DMS53 treated with DMSO at 0.1 percent for 48 hours (cell line): ENCODE data around the gene CHKB.
"Not testable (repeated sequence)": the region's sequence is repeated elsewhere in the genome, so short reads cannot be mapped to it uniquely, and the experiment has no call there.

ENCODE experiments used
- DNase-seq: peaks from one replicate; lab custom pipeline; 2025; ENCODE audit not compliant: unreplicated experiment; lab: John Stamatoyannopoulos, UW

Gene CHKB

DNA sequence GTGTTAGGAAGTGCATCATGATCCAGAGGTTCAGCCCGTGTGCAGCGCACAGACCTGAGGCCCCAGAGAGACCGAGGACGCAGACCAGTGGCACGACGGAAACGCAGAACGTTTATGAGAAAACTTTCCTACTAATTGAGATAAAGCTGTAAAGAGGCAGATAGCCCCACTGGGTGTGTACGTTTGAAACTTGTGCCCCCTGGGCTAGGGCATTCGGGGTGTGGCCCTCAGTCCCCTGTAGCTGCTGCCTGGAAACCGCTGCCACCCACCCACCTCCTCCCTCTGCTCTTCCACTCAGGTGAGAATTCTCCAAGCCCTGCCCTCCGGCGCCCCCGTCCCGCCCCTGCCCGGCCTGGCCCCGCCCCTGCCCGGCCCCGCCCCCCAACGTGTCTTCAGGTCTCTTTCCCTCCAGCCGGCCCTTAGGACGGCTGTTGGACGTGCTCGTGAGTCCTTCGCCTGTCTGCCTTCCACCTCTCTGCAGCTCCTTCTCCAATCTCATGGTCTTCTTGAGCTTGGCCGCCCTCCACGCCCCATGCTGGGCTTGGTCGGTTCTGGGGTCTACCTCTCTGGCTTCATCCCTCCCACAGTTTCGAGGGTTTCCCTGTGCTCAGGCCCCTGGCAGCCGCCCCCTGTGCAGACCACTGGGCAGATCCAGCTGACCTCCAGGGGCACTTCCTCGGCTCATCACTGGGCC, 30.0 kb upstream of the CHKB start:
- no peak for DNase-seq

DNA sequence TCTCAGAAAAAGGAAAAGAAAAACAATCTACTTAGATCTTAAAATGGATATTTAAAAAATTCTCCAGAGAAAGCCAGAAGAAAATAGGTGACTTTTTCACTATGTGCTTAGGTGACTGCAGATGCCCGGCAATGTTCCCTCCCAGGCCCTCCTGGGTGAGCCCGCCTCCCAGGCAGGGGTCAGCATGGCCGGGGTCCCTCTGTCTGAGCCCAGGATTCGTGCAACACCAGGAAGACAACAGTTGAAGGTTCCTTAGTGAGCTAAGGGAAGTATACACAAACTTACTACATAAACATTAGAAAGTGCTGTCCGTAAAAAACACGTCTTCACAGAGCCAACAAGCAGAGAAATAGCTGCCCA, 29.5 kb upstream of the CHKB start:
- DNase-seq = no peak

- DNase-seq = no peak
These were observed 28.9 kb upstream of the CHKB start for GRCh38 chr22:50611341-50612060.

GRCh38 chr22:50610581-50610980, 27.9 kb upstream of the CHKB start:
- no peak for DNase-seq

DNA sequence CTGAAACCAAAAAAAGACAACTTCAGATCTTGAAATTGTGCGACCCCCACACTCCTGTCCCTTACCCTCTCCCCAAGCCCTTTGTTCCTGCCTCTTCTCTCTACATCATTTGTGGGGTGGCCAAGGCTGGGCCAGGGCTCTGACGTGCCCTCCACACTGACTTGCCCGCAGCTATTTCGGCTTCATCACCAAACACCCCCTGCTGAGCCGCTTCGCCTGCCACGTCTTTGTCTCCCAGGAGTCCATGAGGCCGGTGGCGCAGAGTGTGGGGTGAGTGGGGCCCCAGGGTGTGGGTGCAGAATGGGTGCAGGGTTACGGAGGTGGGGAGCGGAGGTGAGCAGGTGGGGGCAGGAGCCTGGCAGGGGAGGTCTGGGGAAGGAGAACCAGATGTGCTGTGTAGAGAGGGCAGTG, 27.4 kb upstream of the CHKB start:
- DNase-seq = no peak

GRCh38 chr22:50609599-50609998, 26.9 kb upstream of the CHKB start:
- no peak for DNase-seq

DNA sequence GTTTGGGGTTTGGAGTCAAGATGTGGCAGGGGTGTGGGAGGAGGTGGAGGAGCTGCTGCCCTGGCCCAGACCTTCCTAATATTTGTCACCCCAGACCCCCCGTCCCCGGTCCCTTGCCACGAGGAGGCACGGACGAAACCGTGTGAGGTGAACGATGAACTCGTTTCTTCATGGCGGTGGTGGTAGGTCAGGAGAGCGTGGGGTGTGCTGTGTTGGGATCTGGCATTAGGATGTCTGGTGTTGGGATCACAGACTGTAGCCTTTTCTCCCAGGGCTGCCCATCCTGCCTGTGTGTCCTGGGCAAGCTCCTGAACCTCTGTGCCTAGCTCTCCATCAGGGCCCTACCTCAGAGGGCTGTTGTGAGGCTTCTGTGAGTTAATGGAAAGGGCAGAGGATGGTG, 26.3 kb upstream of the CHKB start:
- DNase-seq = no peak

DNA sequence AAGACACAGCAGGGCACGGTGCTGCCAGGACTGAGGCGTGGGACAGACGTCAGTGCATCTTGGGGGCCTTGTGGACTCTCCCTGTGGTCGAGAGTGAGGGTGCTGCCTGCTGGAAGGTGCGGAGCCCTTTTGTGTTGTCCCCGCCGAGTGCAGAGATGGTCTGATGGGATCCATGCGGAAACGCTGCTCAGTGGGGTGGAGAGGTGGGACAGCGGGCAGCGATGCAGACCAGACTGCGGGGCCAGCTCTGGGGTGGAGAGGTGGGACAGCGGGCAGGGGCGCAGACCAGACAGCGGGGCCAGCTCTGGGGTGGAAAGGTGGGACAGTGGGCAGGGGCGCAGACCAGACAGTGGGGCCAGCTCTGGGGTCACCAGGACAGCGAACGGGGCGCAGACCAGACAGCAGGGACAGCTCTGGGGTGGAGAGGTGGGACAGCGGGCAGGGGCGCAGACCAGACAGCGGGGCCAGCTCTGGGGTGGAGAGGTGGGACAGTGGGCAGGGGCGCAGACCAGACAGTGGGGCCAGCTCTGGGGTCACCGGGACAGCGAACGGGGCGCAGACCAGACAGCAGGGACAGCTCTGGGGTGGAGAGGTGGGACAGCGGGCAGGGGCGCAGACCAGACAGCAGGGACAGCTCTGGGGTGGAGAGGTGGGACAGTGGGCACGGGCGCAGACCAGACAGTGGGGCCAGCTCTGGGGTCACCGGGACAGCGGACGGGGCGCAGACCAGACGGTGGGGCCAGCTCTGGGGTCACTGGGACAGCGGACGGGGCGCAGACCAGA, 25.6 kb upstream of the CHKB start:
- not testable (repeated sequence) for DNase-seq

GRCh38 chr22:50607659-50608020, 25.0 kb upstream of the CHKB start:
- no peak for DNase-seq

- DNase-seq = no peak
These were observed 24.5 kb upstream of the CHKB start for GRCh38 chr22:50606946-50607658.

DNA sequence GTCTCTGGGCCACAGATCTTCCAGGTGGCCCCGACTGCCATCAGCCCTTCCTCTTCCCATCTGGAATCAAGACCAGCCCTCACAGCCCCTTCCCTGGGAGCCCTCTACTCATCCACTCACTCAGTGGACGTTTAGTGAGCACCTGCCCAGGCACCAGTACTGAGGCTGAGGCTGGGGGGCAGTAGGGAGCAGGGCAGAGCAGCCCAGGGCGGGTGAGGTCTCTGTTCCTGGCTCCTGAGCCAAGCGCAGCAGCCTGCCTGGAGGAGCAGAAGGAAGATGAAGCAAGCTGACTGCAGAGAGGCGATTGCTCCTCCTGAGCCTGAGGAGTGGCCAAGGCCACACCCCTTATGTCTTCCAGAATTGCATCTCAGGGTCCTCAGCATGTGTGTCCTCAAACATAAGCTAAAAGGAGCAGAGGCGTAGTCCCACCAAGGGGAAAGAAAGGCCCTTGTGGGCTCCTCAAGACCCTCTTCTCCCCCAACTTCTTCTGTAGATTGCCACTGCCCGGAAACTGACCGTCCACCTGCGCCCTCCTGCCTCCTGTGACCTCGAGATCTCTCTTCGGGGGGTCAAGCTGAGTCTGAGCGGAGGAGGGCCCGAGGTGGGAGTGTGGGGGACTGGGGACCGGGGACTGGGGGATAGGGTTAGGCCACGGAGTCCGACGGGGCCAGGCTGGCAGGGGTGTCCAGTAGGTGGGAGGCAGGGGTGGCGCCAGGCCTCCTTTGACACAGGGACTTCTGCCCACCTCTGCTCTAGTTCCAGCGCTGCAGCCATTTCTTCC, 23.7 kb upstream of the CHKB start:
- no peak for DNase-seq

- DNase-seq = no peak
These were observed 23.0 kb upstream of the CHKB start for GRCh38 chr22:50605613-50606074.

DNA sequence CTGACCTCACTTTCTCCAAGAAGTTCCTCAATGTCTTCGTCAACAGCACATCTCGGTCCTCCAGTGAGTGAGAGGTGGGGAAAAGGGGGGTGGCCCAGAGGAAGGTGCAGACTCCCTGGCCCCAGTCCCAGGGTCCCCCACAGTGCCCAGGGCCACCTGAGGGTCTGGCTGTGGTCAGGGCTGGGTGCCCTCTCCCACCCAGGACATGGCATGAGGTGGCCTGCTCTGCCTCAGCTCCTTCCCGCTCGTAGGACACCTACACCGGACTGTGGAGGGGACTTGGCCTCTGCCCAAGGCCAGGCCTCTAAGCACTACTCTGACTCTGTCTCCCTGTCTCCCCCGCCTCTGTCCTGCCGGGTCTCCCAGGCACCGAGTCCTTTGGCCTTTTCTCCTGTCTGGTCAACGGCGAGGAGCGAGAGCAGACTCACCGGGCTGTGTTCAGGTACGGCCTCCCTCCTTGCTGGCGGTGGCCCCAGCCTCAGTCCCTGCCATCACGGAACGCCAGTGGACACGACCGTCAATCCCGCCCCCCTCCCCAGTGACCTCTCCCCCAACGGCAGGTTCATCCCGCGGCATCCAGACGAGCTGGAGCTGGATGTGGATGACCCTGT, 22.5 kb upstream of the CHKB start:
- no peak for DNase-seq

- no peak for DNase-seq
These were observed 21.8 kb upstream of the CHKB start for GRCh38 chr22:50604256-50605001.

- DNase-seq = no peak
These were observed 21.0 kb upstream of the CHKB start for GRCh38 chr22:50603511-50604255.

GRCh38 chr22:50602338-50602700, 19.7 kb upstream of the CHKB start:
- no peak for DNase-seq

DNA sequence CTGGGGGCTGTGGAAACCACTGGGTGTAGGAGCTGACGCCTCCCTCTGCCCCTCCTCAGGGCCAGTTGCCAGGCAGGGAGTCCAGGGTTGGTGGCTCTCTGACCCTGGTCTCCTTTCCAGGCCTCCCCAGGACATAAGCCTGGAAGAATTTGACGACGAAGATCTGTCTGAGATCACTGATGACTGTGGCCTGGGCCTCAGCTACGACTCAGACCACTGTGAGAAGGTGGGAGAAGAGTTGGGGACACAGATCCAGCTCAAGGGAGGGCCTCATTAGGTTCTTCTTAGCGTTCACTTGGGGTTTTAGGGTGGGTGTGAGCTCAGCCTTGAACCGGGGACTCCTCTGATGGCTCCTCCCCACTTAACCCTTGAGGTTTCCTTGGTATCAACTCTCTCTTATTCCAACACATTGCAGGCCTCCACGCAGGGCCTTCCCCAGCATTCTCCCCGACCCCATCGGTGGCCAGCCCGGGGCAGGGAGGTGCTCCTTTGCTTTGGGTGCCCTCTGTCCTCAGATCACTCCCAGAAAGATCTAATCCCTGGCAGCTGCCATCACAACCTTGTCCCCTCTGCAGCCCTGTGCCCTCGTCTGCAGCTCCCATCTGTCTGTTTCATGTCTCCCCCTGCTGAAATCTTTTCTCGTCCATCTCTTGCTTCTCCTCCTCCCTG, 19.2 kb upstream of the CHKB start:
- DNase-seq = no peak

DNA sequence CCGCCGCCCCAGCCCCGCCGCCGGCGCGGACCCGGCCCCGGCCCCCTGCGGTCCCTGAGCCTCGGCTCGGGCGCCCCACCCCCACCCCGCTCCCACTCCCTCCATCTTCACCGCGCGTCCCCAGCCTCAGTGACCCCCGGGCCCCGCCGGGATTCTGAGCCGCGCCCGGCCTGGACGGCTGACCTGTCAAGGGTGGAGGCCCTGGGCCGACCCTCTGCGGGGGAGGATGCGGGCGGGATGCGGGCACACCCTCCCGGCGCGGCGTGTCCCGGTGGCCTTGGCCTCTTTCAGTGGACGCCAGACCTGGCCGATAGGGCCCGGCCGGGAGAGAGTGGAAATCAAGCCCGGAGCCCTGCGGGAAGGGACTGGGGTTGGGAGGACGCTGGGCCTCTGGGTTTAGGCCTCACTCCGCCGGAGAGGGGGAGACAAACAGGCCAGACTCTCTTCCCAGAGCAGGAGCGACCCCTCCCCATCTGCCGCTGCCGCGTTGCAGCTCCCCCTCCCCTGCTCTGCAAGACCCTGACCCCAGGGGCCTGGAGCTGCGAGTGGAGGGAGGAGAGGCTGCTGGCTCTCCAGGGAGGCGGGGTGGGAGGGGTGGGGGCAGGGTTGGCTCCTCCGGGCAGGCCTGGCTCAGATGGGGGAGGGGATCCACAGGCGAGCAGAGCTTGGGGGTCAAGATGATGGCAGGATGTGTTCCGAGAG, 18.5 kb upstream of the CHKB start:
- DNase-seq = no peak
